ENCODE measurements around the gene NOM1.

GRCh38 chr7:156941393-156942182, 7.9 kb upstream of the NOM1 start:
- TF ChIP-seq CTCF (IDR thresholded peaks at IDR 0.05) = no peak
- no peak for TF ChIP-seq EP300 (IDR thresholded peaks at IDR 0.05)

Measured in esophagus muscularis mucosa (tissue), 3 donors.